NCI-H2171 treated with DMSO at 0.1 percent for 48 hours (cell line): ENCODE measurements around the gene IGFLR1.
"Not testable (repeated sequence)": the region's sequence is repeated elsewhere in the genome, so short reads cannot be mapped to it uniquely, and the experiment has no call there.

ENCODE experiments used
- DNase-seq: peaks from one replicate; lab custom pipeline; 2025; lab: John Stamatoyannopoulos, UW

IGFLR1 gene

GRCh38 chr19:35777086-35777841 lies 35.0 kb upstream of the IGFLR1 start:
- DNase-seq = no peak

GRCh38 chr19:35776102-35776788 lies 34.0 kb upstream of the IGFLR1 start:
- DNase-seq = no peak

GRCh38 chr19:35775298-35776101 lies 33.2 kb upstream of the IGFLR1 start, which contains the start of gene ARHGAP33:
Gene ARHGAP33 (plus strand): TSS chr19:35775564. CDS start chr19:35775659, 95 bp downstream.
- peak; percentile 95 for DNase-seq

- DNase-seq = no peak
These were observed 32.7 kb upstream of the IGFLR1 start for GRCh38 chr19:35775046-35775297.

GRCh38 chr19:35774274-35775045 lies 32.2 kb upstream of the IGFLR1 start:
- DNase-seq = no peak

GRCh38 chr19:35773020-35773806 lies 31.0 kb upstream of the IGFLR1 start:
- DNase-seq = no peak

GRCh38 chr19:35772362-35772761 lies 30.1 kb upstream of the IGFLR1 start:
- not testable (repeated sequence) for DNase-seq

GRCh38 chr19:35768082-35768421 lies 25.8 kb upstream of the IGFLR1 start:
- no peak for DNase-seq

- DNase-seq = no peak
These were observed 25.2 kb upstream of the IGFLR1 start for GRCh38 chr19:35767288-35768081.

- no peak for DNase-seq
These were observed 24.4 kb upstream of the IGFLR1 start for GRCh38 chr19:35766571-35767104.

GRCh38 chr19:35764432-35765315 lies 22.4 kb upstream of the IGFLR1 start:
- DNase-seq = no peak

GRCh38 chr19:35760711-35761349 lies 18.6 kb upstream of the IGFLR1 start:
- DNase-seq = no peak

- DNase-seq = no peak
These were observed 17.4 kb upstream of the IGFLR1 start for GRCh38 chr19:35759697-35760096.

GRCh38 chr19:35757749-35758608 lies 15.7 kb upstream of the IGFLR1 start, which contains the start of gene PROSER3:
Gene PROSER3 (plus strand): TSS chr19:35758176. CDS start chr19:35758216, 40 bp downstream.
- DNase-seq = peak; percentile 99

- no peak for DNase-seq
These were observed 15.0 kb upstream of the IGFLR1 start for GRCh38 chr19:35757231-35757748.

GRCh38 chr19:35756377-35757230 lies 14.4 kb upstream of the IGFLR1 start, which contains the start of gene HSPB6:
Gene HSPB6 (minus strand): TSS chr19:35757029. CDS start chr19:35757008, 21 bp downstream.
- DNase-seq = no peak
